HEK293 (cell line): ENCODE measurements around the gene MRPS14.
A peak's percentile ranks its signal among the peaks of the same experiment; 100 is the strongest.

Experiments
- BCL11A ChIP-seq: fragments of 450-650 bp; formaldehyde crosslinking; IDR thresholded peaks from 2 replicates; pipeline ENCODE4 v1.5.1; 2016; ENCODE audit warnings: low read depth, missing biosample characterization, missing genetic modification characterization
- BCL11B ChIP-seq: fragments of 450-650 bp; formaldehyde crosslinking; IDR thresholded peaks from 2 replicates; pipeline ENCODE4 v1.5.1; 2016; ENCODE audit warnings: low read depth, missing biosample characterization, missing genetic modification characterization
- KLF10 ChIP-seq: fragments of 450-650 bp; IDR thresholded peaks from 2 replicates; pipeline ENCODE4 v1.5.1; 2018; ENCODE audit warnings: missing biosample characterization, mild to moderate bottlenecking, missing genetic modification characterization
- KLF16 ChIP-seq: fragments of 450-650 bp; formaldehyde crosslinking; IDR thresholded peaks from 2 replicates; pipeline ENCODE4 v1.5.1; 2017; ENCODE audit warnings: missing biosample characterization, missing genetic modification characterization
- REPIN1 ChIP-seq: fragments of 450-650 bp; formaldehyde crosslinking; IDR thresholded peaks from 2 replicates; pipeline ENCODE4 v1.5.1; 2017; ENCODE audit warnings: missing biosample characterization, missing genetic modification characterization, low read depth
- SETDB1 ChIP-seq: IDR thresholded peaks from one replicate; pipeline ENCODE4 v1.6.1; 2017; ENCODE audit warnings: mild to moderate bottlenecking, low read length, moderate library complexity, mixed read lengths; ENCODE audit not compliant: insufficient read length
- SP2 ChIP-seq: fragments of 450-650 bp; formaldehyde crosslinking; IDR thresholded peaks from 2 replicates; pipeline ENCODE4 v1.5.1; 2016; ENCODE audit warnings: missing biosample characterization, missing genetic modification characterization
- ZBTB17 ChIP-seq: fragments of 450-650 bp; formaldehyde crosslinking; IDR thresholded peaks from 2 replicates; pipeline ENCODE4 v1.5.1; 2016; ENCODE audit warnings: missing biosample characterization, missing genetic modification characterization
- ZFP3 ChIP-seq: fragments of 450-650 bp; formaldehyde crosslinking; IDR thresholded peaks from 2 replicates; pipeline ENCODE4 v1.5.1; 2016; ENCODE audit warnings: low read depth, missing biosample characterization, missing genetic modification characterization
- ZNF121 ChIP-seq: fragments of 450-650 bp; formaldehyde crosslinking; IDR thresholded peaks from 2 replicates; pipeline ENCODE4 v1.5.1; 2016; ENCODE audit warnings: missing biosample characterization, missing genetic modification characterization
- ZNF140 ChIP-seq: fragments of 450-650 bp; formaldehyde crosslinking; IDR thresholded peaks from 2 replicates; pipeline ENCODE4 v1.5.1; 2016; ENCODE audit warnings: missing biosample characterization, missing genetic modification characterization
- ZNF157 ChIP-seq: fragments of 450-650 bp; formaldehyde crosslinking; IDR thresholded peaks from 2 replicates; pipeline ENCODE4 v1.5.1; 2016; ENCODE audit warnings: missing biosample characterization, missing genetic modification characterization
- ZNF202 ChIP-seq: fragments of 450-650 bp; formaldehyde crosslinking; IDR thresholded peaks from 2 replicates; pipeline ENCODE4 v1.5.1; 2016; ENCODE audit warnings: missing biosample characterization, missing genetic modification characterization, borderline replicate concordance
- ZNF239 ChIP-seq: fragments of 450-650 bp; formaldehyde crosslinking; IDR thresholded peaks from 2 replicates; pipeline ENCODE4 v1.5.1; 2016; ENCODE audit warnings: missing biosample characterization, missing genetic modification characterization
- ZNF274 ChIP-seq, 2 experiments: fragments of 200-500 bp in 1 of 2; fragments of 450-650 bp in 1 of 2; sonication (Bioruptor generic) in 1 of 2; formaldehyde crosslinking in 1 of 2; IDR thresholded peaks; 2 replicates each; pipeline versions ENCODE4 v1.5.1 to v1.6.1; 2014 to 2016; ENCODE audit warnings: borderline replicate concordance in 1 of 2, inconsistent platforms in 1 of 2, low read length in 1 of 2, missing biosample characterization in 1 of 2, missing genetic modification characterization in 1 of 2
- ZNF324 ChIP-seq: fragments of 450-650 bp; formaldehyde crosslinking; IDR thresholded peaks from 2 replicates; pipeline ENCODE4 v1.5.1; 2016; ENCODE audit warnings: missing biosample characterization, missing genetic modification characterization
- ZNF37A ChIP-seq: fragments of 450-650 bp; IDR thresholded peaks from 2 replicates; pipeline ENCODE4 v1.5.1; 2018; ENCODE audit warnings: missing biosample characterization, missing genetic modification characterization
- ZNF394 ChIP-seq: fragments of 450-650 bp; formaldehyde crosslinking; IDR thresholded peaks from 2 replicates; pipeline ENCODE4 v1.5.1; 2016; ENCODE audit warnings: missing biosample characterization, missing genetic modification characterization, mild to moderate bottlenecking, moderate library complexity, borderline replicate concordance
- ZNF510 ChIP-seq: fragments of 450-650 bp; formaldehyde crosslinking; IDR thresholded peaks from 2 replicates; pipeline ENCODE4 v1.5.1; 2018; ENCODE audit warnings: mild to moderate bottlenecking, missing genetic modification characterization, missing biosample characterization; ENCODE audit not compliant: insufficient replicate concordance
- ZNF529 ChIP-seq: fragments of 450-650 bp; formaldehyde crosslinking; IDR thresholded peaks from 2 replicates; pipeline ENCODE4 v1.5.1; 2017; ENCODE audit warnings: missing genetic modification characterization, missing biosample characterization; ENCODE audit not compliant: insufficient replicate concordance
- ZNF549 ChIP-seq: fragments of 450-650 bp; IDR thresholded peaks from 2 replicates; pipeline ENCODE4 v1.5.1; 2018; ENCODE audit warnings: missing biosample characterization, missing genetic modification characterization, mild to moderate bottlenecking, inconsistent platforms, moderate library complexity
- ZNF558 ChIP-seq: fragments of 450-650 bp; formaldehyde crosslinking; IDR thresholded peaks from 2 replicates; pipeline ENCODE4 v1.5.1; 2016; ENCODE audit warnings: missing biosample characterization, missing genetic modification characterization
- ZNF596 ChIP-seq: fragments of 450-650 bp; IDR thresholded peaks from 2 replicates; pipeline ENCODE4 v1.5.0; 2018; ENCODE audit warnings: missing biosample characterization, mild to moderate bottlenecking, missing genetic modification characterization, moderate library complexity
- ZNF621 ChIP-seq: fragments of 450-650 bp; formaldehyde crosslinking; IDR thresholded peaks from 2 replicates; pipeline ENCODE4 v1.5.1; 2017; ENCODE audit warnings: missing biosample characterization, missing genetic modification characterization
- ZNF623 ChIP-seq: fragments of 450-650 bp; formaldehyde crosslinking; IDR thresholded peaks from 2 replicates; pipeline ENCODE4 v1.5.1; 2016; ENCODE audit warnings: missing biosample characterization, missing genetic modification characterization
- ZNF670 ChIP-seq: fragments of 450-650 bp; formaldehyde crosslinking; IDR thresholded peaks from 2 replicates; pipeline ENCODE4 v1.5.1; 2016; ENCODE audit warnings: missing biosample characterization, missing genetic modification characterization, low read depth
- ZNF768 ChIP-seq: fragments of 450-650 bp; formaldehyde crosslinking; IDR thresholded peaks from 2 replicates; pipeline ENCODE4 v1.5.1; 2018; ENCODE audit warnings: missing biosample characterization, mild to moderate bottlenecking, missing genetic modification characterization
- TF ChIP-seq, protein P1 (sequence below): fragments of 450-650 bp; formaldehyde crosslinking; IDR thresholded peaks from 2 replicates; pipeline ENCODE4 v1.5.1; 2016; ENCODE audit warnings: missing biosample characterization, missing genetic modification characterization
- TF ChIP-seq, protein P2 (sequence below): fragments of 450-650 bp; formaldehyde crosslinking; IDR thresholded peaks from 2 replicates; pipeline ENCODE4 v1.5.1; 2016; ENCODE audit warnings: missing biosample characterization, missing genetic modification characterization
- TF ChIP-seq, protein P3 (sequence below): fragments of 450-650 bp; formaldehyde crosslinking; IDR thresholded peaks from 2 replicates; pipeline ENCODE4 v1.5.1; 2016; ENCODE audit warnings: missing biosample characterization, missing genetic modification characterization, low read depth
- TF ChIP-seq, protein P4 (sequence below): fragments of 450-650 bp; formaldehyde crosslinking; IDR thresholded peaks from 2 replicates; pipeline ENCODE4 v1.5.1; 2016; ENCODE audit warnings: missing biosample characterization, missing genetic modification characterization
- TF ChIP-seq, protein P5 (sequence below): fragments of 450-650 bp; formaldehyde crosslinking; IDR thresholded peaks from 2 replicates; pipeline ENCODE4 v1.5.1; 2016; ENCODE audit warnings: missing biosample characterization, missing genetic modification characterization

The MRPS14 gene

DNA sequence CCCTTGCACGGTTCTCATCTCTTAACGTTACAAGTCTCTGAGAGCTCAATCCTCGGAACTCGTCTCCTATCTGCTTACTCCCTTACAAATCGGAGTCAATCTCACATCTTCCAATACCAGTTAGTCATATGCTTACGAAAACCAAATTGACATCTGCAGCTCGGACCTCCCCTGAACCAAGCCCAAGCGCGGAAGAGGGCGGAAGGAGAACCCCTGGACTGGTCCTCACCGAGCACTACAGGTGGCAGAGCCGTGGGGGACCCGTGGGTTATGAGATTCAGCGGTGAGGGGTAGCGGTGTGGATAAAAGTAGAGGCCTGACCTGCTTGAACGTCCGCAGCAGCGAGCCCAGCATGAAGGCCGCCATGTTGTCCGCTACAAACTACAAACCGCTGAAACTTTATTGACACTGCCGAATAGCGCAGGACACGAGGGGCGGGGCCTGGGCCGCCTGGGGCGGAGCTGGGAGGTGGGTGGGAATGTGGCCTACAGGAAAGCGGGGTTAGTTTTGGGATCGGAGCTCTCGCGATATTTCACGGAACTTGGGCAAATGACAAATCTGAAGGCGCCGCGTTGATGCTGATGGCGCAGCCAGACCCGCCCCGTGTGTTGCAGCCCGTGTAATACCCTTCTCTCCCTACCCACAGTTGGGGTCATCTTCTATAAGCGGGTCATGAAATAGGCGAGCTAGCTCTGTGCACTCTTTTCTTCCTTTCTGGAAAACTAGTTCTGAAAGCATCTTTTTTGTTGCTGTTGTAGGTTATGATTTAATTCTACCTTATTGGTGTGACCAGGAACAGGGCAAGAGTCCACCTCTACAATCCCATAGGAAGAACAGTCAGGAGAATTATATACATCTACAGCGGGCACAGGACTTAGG, at the start of gene MRPS14 (continued):
- TF ChIP-seq ZBTB17 (tag by site-specific recombination) (peak; percentile 96), REPIN1 (tag by site-specific recombination) (no peak), ZNF324 (tag by site-specific recombination) (peak; percentile 84), ZNF529 (no peak), ZNF768 (tag by site-specific recombination) (no peak), ZNF121 (tag by site-specific recombination) (no peak), KLF16 (tag by site-specific recombination) (peak; percentile 95), KLF10 (tag by site-specific recombination) (peak; percentile 74), ZNF394 (tag by site-specific recombination) (peak; percentile 65; the same call in 1 of the 2 replicates), ZNF37A (tag by site-specific recombination) (no peak), ZNF596 (tag by site-specific recombination) (no peak), BCL11B (tag by site-specific recombination) (no peak), ZNF202 (tag by site-specific recombination) (no peak), ZNF623 (tag by site-specific recombination) (peak; percentile 30; the same call in 1 of the 2 replicates), ZNF274 (IDR thresholded peaks at IDR 0.05; ENCODE audit: low read length) (no peak), ZNF274 (tag by site-specific recombination; IDR thresholded peaks at IDR 0.05; ENCODE audit: borderline replicate concordance) (no peak), ZNF549 (tag by site-specific recombination) (no peak), ZNF239 (tag by site-specific recombination) (no peak), ZNF558 (tag by site-specific recombination) (peak; percentile 74), BCL11A (tag by site-specific recombination) (no peak), ZNF510 (no peak), ZNF670 (tag by site-specific recombination) (no peak), ZFP3 (tag by site-specific recombination) (no peak), ZNF621 (tag by site-specific recombination) (no peak), ZNF157 (no peak), ZNF140 (tag by site-specific recombination) (no peak), SP2 (peak; percentile 85), SETDB1 (peak; percentile 24)
- TF ChIP-seq, protein P1, sequence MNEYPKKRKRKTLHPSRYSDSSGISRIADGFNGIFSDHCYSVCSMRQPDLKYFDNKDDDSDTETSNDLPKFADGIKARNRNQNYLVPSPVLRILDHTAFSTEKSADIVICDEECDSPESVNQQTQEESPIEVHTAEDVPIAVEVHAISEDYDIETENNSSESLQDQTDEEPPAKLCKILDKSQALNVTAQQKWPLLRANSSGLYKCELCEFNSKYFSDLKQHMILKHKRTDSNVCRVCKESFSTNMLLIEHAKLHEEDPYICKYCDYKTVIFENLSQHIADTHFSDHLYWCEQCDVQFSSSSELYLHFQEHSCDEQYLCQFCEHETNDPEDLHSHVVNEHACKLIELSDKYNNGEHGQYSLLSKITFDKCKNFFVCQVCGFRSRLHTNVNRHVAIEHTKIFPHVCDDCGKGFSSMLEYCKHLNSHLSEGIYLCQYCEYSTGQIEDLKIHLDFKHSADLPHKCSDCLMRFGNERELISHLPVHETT: peak; percentile 78; the same call in 1 of the 2 replicates
- TF ChIP-seq, protein P2, sequence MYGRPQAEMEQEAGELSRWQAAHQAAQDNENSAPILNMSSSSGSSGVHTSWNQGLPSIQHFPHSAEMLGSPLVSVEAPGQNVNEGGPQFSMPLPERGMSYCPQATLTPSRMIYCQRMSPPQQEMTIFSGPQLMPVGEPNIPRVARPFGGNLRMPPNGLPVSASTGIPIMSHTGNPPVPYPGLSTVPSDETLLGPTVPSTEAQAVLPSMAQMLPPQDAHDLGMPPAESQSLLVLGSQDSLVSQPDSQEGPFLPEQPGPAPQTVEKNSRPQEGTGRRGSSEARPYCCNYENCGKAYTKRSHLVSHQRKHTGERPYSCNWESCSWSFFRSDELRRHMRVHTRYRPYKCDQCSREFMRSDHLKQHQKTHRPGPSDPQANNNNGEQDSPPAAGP: peak; percentile 71; the same call in 1 of the 2 replicates
- TF ChIP-seq, protein P3, sequence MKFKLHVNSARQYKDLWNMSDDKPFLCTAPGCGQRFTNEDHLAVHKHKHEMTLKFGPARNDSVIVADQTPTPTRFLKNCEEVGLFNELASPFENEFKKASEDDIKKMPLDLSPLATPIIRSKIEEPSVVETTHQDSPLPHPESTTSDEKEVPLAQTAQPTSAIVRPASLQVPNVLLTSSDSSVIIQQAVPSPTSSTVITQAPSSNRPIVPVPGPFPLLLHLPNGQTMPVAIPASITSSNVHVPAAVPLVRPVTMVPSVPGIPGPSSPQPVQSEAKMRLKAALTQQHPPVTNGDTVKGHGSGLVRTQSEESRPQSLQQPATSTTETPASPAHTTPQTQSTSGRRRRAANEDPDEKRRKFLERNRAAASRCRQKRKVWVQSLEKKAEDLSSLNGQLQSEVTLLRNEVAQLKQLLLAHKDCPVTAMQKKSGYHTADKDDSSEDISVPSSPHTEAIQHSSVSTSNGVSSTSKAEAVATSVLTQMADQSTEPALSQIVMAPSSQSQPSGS (tag by site-specific recombination): no peak
- TF ChIP-seq, protein P4, sequence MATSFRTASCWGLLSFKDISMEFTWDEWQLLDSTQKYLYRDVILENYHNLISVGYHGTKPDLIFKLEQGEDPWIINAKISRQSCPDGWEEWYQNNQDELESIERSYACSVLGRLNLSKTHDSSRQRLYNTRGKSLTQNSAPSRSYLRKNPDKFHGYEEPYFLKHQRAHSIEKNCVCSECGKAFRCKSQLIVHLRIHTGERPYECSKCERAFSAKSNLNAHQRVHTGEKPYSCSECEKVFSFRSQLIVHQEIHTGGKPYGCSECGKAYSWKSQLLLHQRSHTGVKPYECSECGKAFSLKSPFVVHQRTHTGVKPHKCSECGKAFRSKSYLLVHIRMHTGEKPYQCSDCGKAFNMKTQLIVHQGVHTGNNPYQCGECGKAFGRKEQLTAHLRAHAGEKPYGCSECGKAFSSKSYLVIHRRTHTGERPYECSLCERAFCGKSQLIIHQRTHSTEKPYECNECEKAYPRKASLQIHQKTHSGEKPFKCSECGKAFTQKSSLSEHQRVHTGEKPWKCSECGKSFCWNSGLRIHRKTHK: no peak
- TF ChIP-seq, protein P5, sequence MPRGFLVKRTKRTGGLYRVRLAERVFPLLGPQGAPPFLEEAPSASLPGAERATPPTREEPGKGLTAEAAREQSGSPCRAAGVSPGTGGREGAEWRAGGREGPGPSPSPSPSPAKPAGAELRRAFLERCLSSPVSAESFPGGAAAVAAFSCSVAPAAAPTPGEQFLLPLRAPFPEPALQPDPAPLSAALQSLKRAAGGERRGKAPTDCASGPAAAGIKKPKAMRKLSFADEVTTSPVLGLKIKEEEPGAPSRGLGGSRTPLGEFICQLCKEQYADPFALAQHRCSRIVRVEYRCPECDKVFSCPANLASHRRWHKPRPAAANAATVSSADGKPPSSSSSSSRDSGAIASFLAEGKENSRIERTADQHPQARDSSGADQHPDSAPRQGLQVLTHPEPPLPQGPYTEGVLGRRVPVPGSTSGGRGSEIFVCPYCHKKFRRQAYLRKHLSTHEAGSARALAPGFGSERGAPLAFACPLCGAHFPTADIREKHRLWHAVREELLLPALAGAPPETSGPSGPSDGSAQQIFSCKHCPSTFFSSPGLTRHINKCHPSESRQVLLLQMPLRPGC (tag by site-specific recombination): peak; percentile 74; the same call in 1 of the 2 replicates
